ENCODE measurements around the gene NPHS1.

GRCh38 chr19:35789195-35789977 lies 62.9 kb downstream of the NPHS1 start:
- TF ChIP-seq CTCF (IDR thresholded peaks at IDR 0.05) (no peak), EP300 (IDR thresholded peaks at IDR 0.05) (no peak)
